Upper lobe of left lung (tissue), 4 donors: Measurements from ENCODE around the gene PSMB2.

ENCODE experiments used
- POLR2A ChIP-seq, 4 donors: fragments of 450-650 bp; IDR thresholded peaks; one replicate each; pipeline ENCODE4 v1.5.1; 2016 to 2017; ENCODE audit warnings: antibody characterized with exemption in 4 of 4, mild to moderate bottlenecking in 2 of 4
- TF ChIP-seq, protein P1 (sequence below), 6 experiments: fragments of 450-650 bp in 4 of 6; fragments of 200-600 bp in 2 of 6; sonication (generic) in 2 of 6; IDR thresholded peaks; one replicate each; pipeline ENCODE4 v1.5.1; 2016 to 2019; ENCODE audit warnings: antibody characterized with exemption in 6 of 6

DNA sequence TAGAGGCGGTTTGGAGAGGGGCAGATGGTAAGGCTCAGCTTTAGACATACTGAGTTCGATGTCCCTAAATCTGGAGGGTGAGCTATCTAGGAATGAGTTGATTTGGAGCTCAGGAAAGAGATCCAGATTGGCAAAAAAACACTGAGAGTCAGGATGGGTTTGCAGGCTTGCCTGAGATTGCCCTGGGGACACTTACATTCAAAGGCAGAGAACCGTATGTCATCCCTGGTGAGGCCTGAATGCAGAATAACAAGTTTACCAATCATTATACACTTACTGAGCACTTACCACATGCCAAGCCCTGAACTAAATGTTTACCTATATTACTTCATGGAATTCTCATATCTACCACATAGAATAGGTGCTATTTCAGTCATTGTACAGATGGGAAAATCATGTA, 40.7 kb downstream of the PSMB2 start:
- TF ChIP-seq, protein P1, sequence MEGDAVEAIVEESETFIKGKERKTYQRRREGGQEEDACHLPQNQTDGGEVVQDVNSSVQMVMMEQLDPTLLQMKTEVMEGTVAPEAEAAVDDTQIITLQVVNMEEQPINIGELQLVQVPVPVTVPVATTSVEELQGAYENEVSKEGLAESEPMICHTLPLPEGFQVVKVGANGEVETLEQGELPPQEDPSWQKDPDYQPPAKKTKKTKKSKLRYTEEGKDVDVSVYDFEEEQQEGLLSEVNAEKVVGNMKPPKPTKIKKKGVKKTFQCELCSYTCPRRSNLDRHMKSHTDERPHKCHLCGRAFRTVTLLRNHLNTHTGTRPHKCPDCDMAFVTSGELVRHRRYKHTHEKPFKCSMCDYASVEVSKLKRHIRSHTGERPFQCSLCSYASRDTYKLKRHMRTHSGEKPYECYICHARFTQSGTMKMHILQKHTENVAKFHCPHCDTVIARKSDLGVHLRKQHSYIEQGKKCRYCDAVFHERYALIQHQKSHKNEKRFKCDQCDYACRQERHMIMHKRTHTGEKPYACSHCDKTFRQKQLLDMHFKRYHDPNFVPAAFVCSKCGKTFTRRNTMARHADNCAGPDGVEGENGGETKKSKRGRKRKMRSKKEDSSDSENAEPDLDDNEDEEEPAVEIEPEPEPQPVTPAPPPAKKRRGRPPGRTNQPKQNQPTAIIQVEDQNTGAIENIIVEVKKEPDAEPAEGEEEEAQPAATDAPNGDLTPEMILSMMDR (IDR thresholded peaks at IDR 0.05): no peak
- TF ChIP-seq POLR2A (IDR thresholded peaks at IDR 0.05): no peak
